OCI-LY1 (cell line): ENCODE data around the gene DRC3.

Source experiments
- EZH2 ChIP-seq: fragments of 200-600 bp; sonication (generic), shearing (Covaris generic); IDR thresholded peaks from 2 replicates; pipeline ENCODE4 v1.8.0; 2017; ENCODE audit warnings: borderline replicate concordance, mixed run types, mild to moderate bottlenecking, antibody characterized with exemption, low read length, moderate library complexity, mixed read lengths
- TF ChIP-seq, protein P1 (sequence below): fragments of 200-600 bp; sonication (generic), shearing (Covaris generic); IDR thresholded peaks from 2 replicates; pipeline ENCODE4 v1.5.1; 2017; ENCODE audit warnings: mild to moderate bottlenecking, antibody characterized with exemption, low read length, moderate library complexity, mixed read lengths

DNA sequence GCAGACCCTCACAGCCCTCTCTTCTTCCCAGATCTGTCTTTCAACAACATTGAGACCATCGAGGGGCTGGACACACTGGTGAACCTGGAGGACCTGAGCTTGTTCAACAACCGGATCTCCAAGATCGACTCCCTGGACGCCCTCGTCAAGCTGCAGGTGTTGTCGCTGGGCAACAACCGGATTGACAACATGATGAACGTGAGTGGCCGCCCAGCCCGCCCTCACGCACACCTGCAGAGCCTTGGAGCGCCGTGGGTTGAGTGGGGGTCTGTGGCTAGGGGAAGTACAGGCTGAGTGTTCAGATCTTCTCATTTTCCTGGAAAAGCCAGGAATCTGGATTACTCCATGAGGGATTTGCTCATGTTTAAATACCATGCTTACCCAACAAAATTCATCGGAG, 15.2 kb downstream of the DRC3 start:
- TF ChIP-seq, protein P1, sequence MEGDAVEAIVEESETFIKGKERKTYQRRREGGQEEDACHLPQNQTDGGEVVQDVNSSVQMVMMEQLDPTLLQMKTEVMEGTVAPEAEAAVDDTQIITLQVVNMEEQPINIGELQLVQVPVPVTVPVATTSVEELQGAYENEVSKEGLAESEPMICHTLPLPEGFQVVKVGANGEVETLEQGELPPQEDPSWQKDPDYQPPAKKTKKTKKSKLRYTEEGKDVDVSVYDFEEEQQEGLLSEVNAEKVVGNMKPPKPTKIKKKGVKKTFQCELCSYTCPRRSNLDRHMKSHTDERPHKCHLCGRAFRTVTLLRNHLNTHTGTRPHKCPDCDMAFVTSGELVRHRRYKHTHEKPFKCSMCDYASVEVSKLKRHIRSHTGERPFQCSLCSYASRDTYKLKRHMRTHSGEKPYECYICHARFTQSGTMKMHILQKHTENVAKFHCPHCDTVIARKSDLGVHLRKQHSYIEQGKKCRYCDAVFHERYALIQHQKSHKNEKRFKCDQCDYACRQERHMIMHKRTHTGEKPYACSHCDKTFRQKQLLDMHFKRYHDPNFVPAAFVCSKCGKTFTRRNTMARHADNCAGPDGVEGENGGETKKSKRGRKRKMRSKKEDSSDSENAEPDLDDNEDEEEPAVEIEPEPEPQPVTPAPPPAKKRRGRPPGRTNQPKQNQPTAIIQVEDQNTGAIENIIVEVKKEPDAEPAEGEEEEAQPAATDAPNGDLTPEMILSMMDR = no peak
- no peak for TF ChIP-seq EZH2
